K562 (cell line): ENCODE data around the gene DUSP28. TPM values are rescaled to one million over a fixed set of nuclear protein-coding genes. Genes with fewer than 3 reads are reported as not detected.

ENCODE experiments used
- ATAC-seq: fragments of 200-7000 bp; cut with Tn5 transposase; 3 replicates; pipeline ENCODE4 v1.9.1; 2020; ENCODE audit warnings: moderate library complexity
- BruUV-seq: library from RNA; stranded (reverse); fragments of 400-500 nt; replicated peaks from 2 replicates; lab custom pipeline; 2021; lab: Mats Ljungman, UMichigan
- CTCF ChIA-PET: fragments of 300-600 bp; formaldehyde crosslinking; extraction: SDS; loops from one replicate; lab custom pipeline; 2021; ENCODE audit warnings: low intra/inter-chr PET ratio; lab: Yijun Ruan, JAX
- POLR2A ChIA-PET: fragments of 300-600, 350-650 bp; sonication (Branson Sonifier 250); formaldehyde crosslinking; extraction: SDS; loops from one replicate; lab custom pipeline; 2021; ENCODE audit warnings: antibody characterized with exemption, inconsistent platforms; lab: Yijun Ruan, JAX
- DNase-seq, 4 experiments: peaks; one replicate each; pipeline versions ENCODE4 v3.0.0 to v3.0.0-alpha.2; 2011 to 2018; ENCODE audit warnings: low spot score in 3 of 4, mixed read lengths in 3 of 4; ENCODE audit errors: extremely low read depth in 1 of 4
- FAIRE-seq: peaks from 2 replicates; lab custom pipeline; 2011; peaks lifted over from hg19 to GRCh38; lab: Jason Lieb, UNC
- H2AFZ ChIP-seq: 2 replicates; pipeline ENCODE4 v1.6.0; 2011; ENCODE audit warnings: low read depth, low read length, control low read depth, inconsistent platforms
- H3K27ac ChIP-seq: fragments of 200-600 bp; 3 replicates; pipeline ENCODE4 v1.8.0; 2011; ENCODE audit warnings: low read depth, mild to moderate bottlenecking, control low read depth, inconsistent platforms, low read length, moderate library complexity, mixed read lengths; ENCODE audit errors: extremely low read depth
- H3K27me3 ChIP-seq, 2 experiments: fragments of 300-600 bp in 1 of 2; 2 replicates in 1 of 2; 3 replicates in 1 of 2; pipeline versions ENCODE4 v1.6.0 to v1.8.0; 2011; ENCODE audit warnings: inconsistent platforms in 2 of 2, low read length in 2 of 2, mild to moderate bottlenecking in 1 of 2, mixed read lengths in 1 of 2, moderate library complexity in 1 of 2; ENCODE audit not compliant: control insufficient read depth in 2 of 2, insufficient read depth in 2 of 2
- H3K36me3 ChIP-seq: fragments of 300-600 bp; 3 replicates; pipeline ENCODE4 v1.8.0; 2011; ENCODE audit warnings: mild to moderate bottlenecking, low read length, inconsistent platforms; ENCODE audit not compliant: control insufficient read depth, insufficient read depth
- H3K4me1 ChIP-seq, 2 experiments: fragments of 200-600 bp in 1 of 2; replicated peaks in 1 of 2; 2 replicates in 1 of 2; 3 replicates in 1 of 2; pipeline versions ENCODE4 v1.5.1 to v1.8.0; 2011; ENCODE audit warnings: inconsistent platforms in 2 of 2, low read length in 2 of 2, mild to moderate bottlenecking in 1 of 2, mixed read lengths in 1 of 2, moderate library complexity in 1 of 2; ENCODE audit not compliant: control insufficient read depth in 2 of 2, insufficient read depth in 2 of 2
- H3K4me2 ChIP-seq: 2 replicates; pipeline ENCODE4 v1.6.1; 2011; ENCODE audit warnings: low read length, control low read depth, inconsistent platforms, mixed read lengths; ENCODE audit not compliant: insufficient read depth
- H3K4me3 ChIP-seq: fragments of 200-600 bp; sonication (generic), shearing (Covaris generic); 2 replicates; pipeline ENCODE4 v1.5.1; 2016; ENCODE audit warnings: control low read depth, inconsistent platforms
- H3K79me2 ChIP-seq: fragments of 200-600 bp; 3 replicates; pipeline ENCODE4 v1.8.0; 2011; ENCODE audit warnings: low read length, inconsistent platforms; ENCODE audit not compliant: control insufficient read depth, insufficient read depth
- H3K9ac ChIP-seq, 2 experiments: 2 replicates each; pipeline versions ENCODE4 v1.6.0 to v1.6.1; 2011; ENCODE audit warnings: low read depth in 2 of 2, low read length in 2 of 2, control low read depth in 1 of 2, inconsistent platforms in 1 of 2, mild to moderate bottlenecking in 1 of 2, mixed read lengths in 1 of 2; ENCODE audit not compliant: insufficient read depth in 1 of 2
- H3K9me1 ChIP-seq: one replicate; pipeline ENCODE4 v1.6.0; 2011; ENCODE audit warnings: inconsistent platforms, mild to moderate bottlenecking, low read length, moderate library complexity; ENCODE audit not compliant: control insufficient read depth, insufficient read depth
- H3K9me3 ChIP-seq: replicated peaks from 2 replicates; pipeline ENCODE4 v1.5.1; 2011; ENCODE audit warnings: low read depth, low read length, inconsistent platforms; ENCODE audit not compliant: control insufficient read depth, insufficient read depth
- H4K20me1 ChIP-seq: replicated peaks from 2 replicates; pipeline ENCODE4 v1.6.1; 2011; ENCODE audit warnings: low read length, inconsistent platforms, mixed read lengths; ENCODE audit not compliant: control insufficient read depth, insufficient read depth
- NFXL1 ChIP-seq: fragments of 450-650 bp; formaldehyde crosslinking; IDR thresholded peaks from 2 replicates; pipeline ENCODE4 v1.4.0; 2021; ENCODE audit warnings: mild to moderate bottlenecking
- SMARCC2 ChIP-seq: fragments of 450-650 bp; IDR thresholded peaks from 2 replicates; pipeline ENCODE4 v1.6.1; 2017; ENCODE audit warnings: antibody characterized with exemption, moderate library complexity, mild to moderate bottlenecking, low read depth
- UBTF ChIP-seq, 2 experiments: IDR thresholded peaks; 2 replicates each; pipeline ENCODE4 v1.6.1; 2012; ENCODE audit warnings: improper control_type of control experiment in 2 of 2, low read depth in 2 of 2, low read length in 2 of 2, borderline replicate concordance in 1 of 2
- ZBTB5 ChIP-seq: fragments of 450-650 bp; IDR thresholded peaks from 2 replicates; pipeline ENCODE4 v1.6.1; 2017; ENCODE audit warnings: antibody characterized with exemption
- WGBS: fragments of 100-300 bp; shearing (Covaris generic); methylation state at CpG from one replicate; pipeline ENCODE4 v1.1.6; 2016; ENCODE audit warnings: low coverage, mixed read lengths; ENCODE audit not compliant: insufficient coverage; ENCODE audit errors: missing lambda C conversion rate; 5-methylcytosine and 5-hydroxymethylcytosine counted together
- in situ Hi-C: fragments of 300-500 bp; cut with MboI; formaldehyde crosslinking; loops from 4 replicates; pipeline ENCODE4 v1.15.0; 2018; ENCODE audit warnings: inconsistent platforms, mixed read lengths
- intact Hi-C: fragments of 100-400 bp; cut with micrococcal nuclease; formaldehyde crosslinking; loops from 2 replicates; pipeline ENCODE4 v1.14.2; 2022
- polyA plus RNA-seq, 8 experiments: library from polyadenylated mRNA; depleted of rRNA in 4 of 8; stranded (reverse) in 5 of 8; unstranded in 3 of 8; fragments of >200 nt; fragmentation: Nextera tagmentation in 2 of 8; fragmentation: Illumina TruSeq in 1 of 8; extraction: Ambion mirVana in 2 of 8; extraction: Trizol in 1 of 8; gene quantifications; 2 replicates each; pipeline versions ENCODE4 v1.2.1 to v1.2.3, GENCODE V29; 2011 to 2014; ENCODE audit warnings: inconsistent platforms in 1 of 8, missing spikeins in 1 of 8
- total RNA-seq, 7 experiments: library from RNA; depleted of rRNA in 6 of 7; stranded (reverse); fragments of >200 nt in 6 of 7; fragmentation: Illumina TruSeq in 2 of 7; extraction: Trizol in 2 of 7; gene quantifications; 2 replicates each; pipeline versions ENCODE4 v1.2.1 to v1.2.3, GENCODE V29; 2011 to 2021; ENCODE audit warnings: low replicate concordance in 1 of 7

DUSP28 gene
- total and polyA plus RNA-seq, 9 of the 15 experiments (the other 6 are each of a cell fraction or from before 2014, with no cell fraction given): 2.8 to 8.1 (median 4.2) TPM

- Histone ChIP-seq H2AFZ (no peak overlapping the region), H3K9me1 (no peaks in the 10 kb centered on the region), H3K4me2 (no peak overlapping the region), H3K9me3 (no peaks in the 10 kb centered on the region), H3K4me3 (no peak overlapping the region)
- no TSS peak for BruUV-seq
- WGBS: 93% methylated on average over 5 of the region's 17 CpGs
- CTCF ChIA-PET: no interaction called here
- intact Hi-C loops: no loop called here
- no peak for TF ChIP-seq UBTF (IDR thresholded peaks at IDR 0.05; ENCODE audit: borderline replicate concordance in 1 of 2, low read depth in 2 of 2, low read length in 2 of 2)
- TF ChIP-seq ZBTB5: no peak
- TF ChIP-seq SMARCC2: no peak
- TF ChIP-seq NFXL1 (CRISPR knock-in tag): no peak
- TF ChIP-seq, all 486 proteins: peak for 0
- DNase-seq (no peak), FAIRE-seq (no peak), ATAC-seq (no peak)
- H3K4me1 ChIP-seq: peaks cover 0 to 31% of the 10 kb centered on the region in 2 experiments; a peak in 2 of 5 replicates
- H3K36me3 ChIP-seq: peaks cover 6% of the 10 kb centered on the region; the same call in 1 of the 3 replicates
- no peak overlapping the region for H3K9ac ChIP-seq
- POLR2A ChIA-PET: interaction anchor here (1.4 kb wide), 1 partner anchor 12 kb away, joined by 3 read pairs; the partner anchor contains the start of gene CAPN10
- no peaks in the 10 kb centered on the region for H3K79me2 ChIP-seq
- H3K27ac ChIP-seq: no peak overlapping the region
- H4K20me1 ChIP-seq: no peaks in the 10 kb centered on the region
- in situ Hi-C loops: no loop called here
- no peaks in the 10 kb centered on the region for H3K27me3 ChIP-seq
Measured at GRCh38 chr2:240598311-240598911, 38.3 kb downstream of the DUSP28 start.
